Hepatocyte (in vitro differentiated cells): ENCODE results near the gene PLD3. TPM values are rescaled to one million over a fixed set of nuclear protein-coding genes. Genes with fewer than 3 reads are reported as not detected.

Experiments
- DNase-seq: peaks from one replicate; pipeline ENCODE4 v3.0.0-alpha.2; 2016; ENCODE audit warnings: low spot score
- H2AFZ ChIP-seq: fragments of 200-600 bp; sonication (generic); 2 replicates; pipeline ENCODE4 v1.6.0; 2016; ENCODE audit warnings: antibody characterized with exemption, mild to moderate bottlenecking
- H3K27ac ChIP-seq: fragments of 200-600 bp; sonication (generic); 2 replicates; pipeline ENCODE4 v1.5.1; 2016; ENCODE audit warnings: mild to moderate bottlenecking
- H3K27me3 ChIP-seq: fragments of 200-600 bp; sonication (generic); 2 replicates; pipeline ENCODE4 v1.6.1; 2016
- H3K36me3 ChIP-seq: fragments of 200-600 bp; sonication (generic); replicated peaks from 2 replicates; pipeline ENCODE4 v1.5.1; 2016; ENCODE audit warnings: low read depth; ENCODE audit not compliant: insufficient read depth
- H3K4me1 ChIP-seq: fragments of 200-600 bp; sonication (generic); 2 replicates; pipeline ENCODE4 v1.5.1; 2016; ENCODE audit warnings: mild to moderate bottlenecking, moderate library complexity; ENCODE audit not compliant: insufficient read depth
- H3K4me2 ChIP-seq: fragments of 200-600 bp; sonication (generic); 2 replicates; pipeline ENCODE4 v1.6.0; 2016
- H3K4me3 ChIP-seq: fragments of 200-600 bp; sonication (generic); 2 replicates; pipeline ENCODE4 v1.5.1; 2016; ENCODE audit warnings: mild to moderate bottlenecking
- H3K79me2 ChIP-seq: fragments of 200-600 bp; sonication (generic); 2 replicates; pipeline ENCODE4 v1.6.0; 2017; ENCODE audit warnings: mild to moderate bottlenecking
- H3K9me2 ChIP-seq: fragments of 200-600 bp; sonication (generic); replicated peaks from 2 replicates; pipeline ENCODE4 v1.6.0; 2017; ENCODE audit warnings: mild to moderate bottlenecking; ENCODE audit not compliant: insufficient read depth
- H3K9me3 ChIP-seq: fragments of 200-600 bp; sonication (generic); 2 replicates; pipeline ENCODE4 v1.5.1; 2016; ENCODE audit warnings: low read depth, mild to moderate bottlenecking
- H4K20me1 ChIP-seq: fragments of 200-600 bp; sonication (generic); 2 replicates; pipeline ENCODE4 v1.6.0; 2016; ENCODE audit warnings: mild to moderate bottlenecking; ENCODE audit not compliant: insufficient read depth, poor library complexity, severe bottlenecking
- CTCF ChIP-seq: fragments of 200-600 bp; sonication (generic); IDR thresholded peaks from 2 replicates; pipeline ENCODE4 v1.5.1; 2016; ENCODE audit warnings: antibody characterized with exemption, mild to moderate bottlenecking; ENCODE audit not compliant: poor library complexity
- EZH2 ChIP-seq: fragments of 200-600 bp; sonication (generic); IDR thresholded peaks from 2 replicates; pipeline ENCODE4 v1.6.1; 2016; ENCODE audit warnings: antibody characterized with exemption, mild to moderate bottlenecking, borderline replicate concordance
- EZH2phosphoT487 ChIP-seq: fragments of 200-600 bp; sonication (generic); IDR thresholded peaks from one replicate; pipeline ENCODE4 v1.6.1; 2018; ENCODE audit warnings: antibody characterized with exemption, mild to moderate bottlenecking, low read depth, moderate library complexity; ENCODE audit not compliant: unreplicated experiment, severe bottlenecking
- WGBS: methylation state at CpG from one replicate; pipeline ENCODE4 v1.1.6; 2016; ENCODE audit warnings: low lambda C conversion rate; ENCODE audit errors: missing lambda C conversion rate; 5-methylcytosine and 5-hydroxymethylcytosine counted together
- polyA plus RNA-seq: library from polyadenylated mRNA; unstranded; fragments of >200 nt; fragmentation: Nextera tagmentation; extraction: Ambion mirVana; gene quantifications from 2 replicates; pipeline ENCODE4 v1.2.1, GENCODE V29; 2016
- total RNA-seq: library from RNA; depleted of rRNA; stranded (reverse); fragments of >200 nt; gene quantifications from 2 replicates; pipeline ENCODE4 v1.2.3, GENCODE V29; 2014

PLD3 gene
- total and polyA plus RNA-seq, 2 experiments from 2014 or later: 805 to 1,297 TPM

GRCh38 chr19:40322951-40323615 lies 25.4 kb upstream of the PLD3 start:
- Histone ChIP-seq H3K4me1 (no peaks in the 10 kb centered on the region), H3K36me3 (no peaks in the 10 kb centered on the region), H3K79me2 (no peaks in the 10 kb centered on the region), H3K9me2 (no peaks in the 10 kb centered on the region), H3K27ac (no peak overlapping the region), H3K4me2 (no peak overlapping the region), H2AFZ (no peak overlapping the region), H3K27me3 (no peaks in the 10 kb centered on the region), H3K4me3 (no peak overlapping the region), H4K20me1 (no peaks in the 10 kb centered on the region), H3K9me3 (no peaks in the 10 kb centered on the region)
- WGBS: 93% methylated on average over 15 of the region's 15 CpGs
- TF ChIP-seq EZH2: no peak
- no peak for TF ChIP-seq EZH2phosphoT487
- TF ChIP-seq CTCF: no peak
- DNase-seq: no peak

GRCh38 chr19:40323705-40324104 lies 24.8 kb upstream of the PLD3 start:
- H2AFZ ChIP-seq: no peak overlapping the region
- H3K4me1 ChIP-seq: no peaks in the 10 kb centered on the region
- H3K36me3 ChIP-seq: no peaks in the 10 kb centered on the region
- no peaks in the 10 kb centered on the region for H3K27me3 ChIP-seq
- no peaks in the 10 kb centered on the region for H3K9me3 ChIP-seq
- no peak overlapping the region for H3K4me3 ChIP-seq
- no peak overlapping the region for H3K4me2 ChIP-seq
- H3K27ac ChIP-seq: no peak overlapping the region
- H4K20me1 ChIP-seq: no peaks in the 10 kb centered on the region
- TF ChIP-seq EZH2phosphoT487: no peak
- no peak for TF ChIP-seq EZH2
- TF ChIP-seq CTCF: no peak
- DNase-seq: no peak
- WGBS: 96% methylated on average over 13 of the region's 13 CpGs
- H3K79me2 ChIP-seq: no peaks in the 10 kb centered on the region
- H3K9me2 ChIP-seq: no peaks in the 10 kb centered on the region

GRCh38 chr19:40326201-40326600 lies 22.3 kb upstream of the PLD3 start:
- H3K9me3 ChIP-seq: no peaks in the 10 kb centered on the region
- H3K4me2 ChIP-seq: no peak overlapping the region
- H3K27ac ChIP-seq: no peak overlapping the region
- 98% methylated on average over 14 of the region's 14 CpGs for WGBS
- no peaks in the 10 kb centered on the region for H3K9me2 ChIP-seq
- TF ChIP-seq EZH2phosphoT487 (no peak), CTCF (no peak), EZH2 (no peak)
- no peaks in the 10 kb centered on the region for H3K4me1 ChIP-seq
- no peaks in the 10 kb centered on the region for H4K20me1 ChIP-seq
- no peaks in the 10 kb centered on the region for H3K36me3 ChIP-seq
- H3K4me3 ChIP-seq: no peak overlapping the region
- no peaks in the 10 kb centered on the region for H3K79me2 ChIP-seq
- no peaks in the 10 kb centered on the region for H3K27me3 ChIP-seq
- no peak overlapping the region for H2AFZ ChIP-seq
- no peak for DNase-seq
